Osteoblast (primary cell): ENCODE results near the gene GAD1. TPM values are rescaled to one million over a fixed set of nuclear protein-coding genes. Genes with fewer than 3 reads are reported as not detected.

ENCODE experiments used
- DNase-seq: peaks from one replicate; pipeline ENCODE4 v3.0.0; 2011; ENCODE audit warnings: low spot score, mixed read lengths; ENCODE audit not compliant: insufficient read length; ENCODE audit errors: missing footprints
- H2AFZ ChIP-seq: 2 replicates; pipeline ENCODE4 v1.6.0; 2011; ENCODE audit warnings: mild to moderate bottlenecking, low read length
- H3K27ac ChIP-seq: 2 replicates; pipeline ENCODE4 v1.5.1; 2011; ENCODE audit warnings: mild to moderate bottlenecking, low read depth, low read length, moderate library complexity
- H3K27me3 ChIP-seq: 2 replicates; pipeline ENCODE4 v1.6.0; 2012; ENCODE audit warnings: mild to moderate bottlenecking, control low read depth, inconsistent platforms, low read length, moderate library complexity; ENCODE audit not compliant: insufficient read depth
- H3K36me3 ChIP-seq: 2 replicates; pipeline ENCODE4 v1.5.1; 2011; ENCODE audit warnings: mild to moderate bottlenecking, low read length, control low read depth, moderate library complexity; ENCODE audit not compliant: insufficient read depth
- H3K4me1 ChIP-seq: 2 replicates; pipeline ENCODE4 v1.5.1; 2011; ENCODE audit warnings: mild to moderate bottlenecking, low read length, control low read depth, moderate library complexity; ENCODE audit not compliant: insufficient read depth
- H3K4me2 ChIP-seq: 2 replicates; pipeline ENCODE4 v1.6.0; 2011; ENCODE audit warnings: mild to moderate bottlenecking, low read length; ENCODE audit not compliant: insufficient read depth
- H3K4me3 ChIP-seq: fragments of 200-600 bp; sonication (generic); 3 replicates; pipeline ENCODE4 v1.5.1; 2012; ENCODE audit warnings: mild to moderate bottlenecking, low read length, inconsistent platforms; ENCODE audit not compliant: insufficient read depth
- H3K79me2 ChIP-seq: 2 replicates; pipeline ENCODE4 v1.6.0; 2012; ENCODE audit warnings: mild to moderate bottlenecking, low read length, control low read depth, inconsistent platforms; ENCODE audit not compliant: insufficient read depth
- H3K9me3 ChIP-seq: 2 replicates; pipeline ENCODE4 v1.5.1; 2011; ENCODE audit warnings: low read depth, low read length, control low read depth
- H4K20me1 ChIP-seq: 2 replicates; pipeline ENCODE4 v1.6.0; 2012; ENCODE audit warnings: mild to moderate bottlenecking, low read length, control low read depth; ENCODE audit not compliant: insufficient read depth
- CTCF ChIP-seq: IDR thresholded peaks from 2 replicates; pipeline ENCODE4 v1.5.1; 2011; ENCODE audit warnings: mild to moderate bottlenecking, low read depth, low read length, moderate library complexity; ENCODE audit errors: extremely low read depth
- total RNA-seq: library from RNA; depleted of rRNA; stranded (reverse); fragments of >200 nt; gene quantifications from 2 replicates; pipeline ENCODE4 v1.2.3, GENCODE V29; 2012

The GAD1 gene
- total RNA-seq, 1 donor: 0.36 TPM

GRCh38 chr2:170822290-170823087 lies 5.8 kb downstream of the GAD1 start:
- H4K20me1 ChIP-seq: no peaks in the 10 kb centered on the region
- no peak overlapping the region for H3K27ac ChIP-seq
- no peaks in the 10 kb centered on the region for H3K9me3 ChIP-seq
- peak overlapping the region; percentile 37 for H3K4me3 ChIP-seq
- H2AFZ ChIP-seq: no peak overlapping the region
- no peaks in the 10 kb centered on the region for H3K36me3 ChIP-seq
- peaks cover 92% of the 10 kb centered on the region for H3K27me3 ChIP-seq
- H3K79me2 ChIP-seq: no peaks in the 10 kb centered on the region
- H3K4me2 ChIP-seq: peak overlapping the region; percentile 28
- peak; percentile 78 for DNase-seq
- TF ChIP-seq CTCF: no peak
- no peaks in the 10 kb centered on the region for H3K4me1 ChIP-seq

GRCh38 chr2:170823088-170823897 lies 6.6 kb downstream of the GAD1 start:
- no peaks in the 10 kb centered on the region for H3K36me3 ChIP-seq
- peak overlapping the region; percentile 37 for H3K4me3 ChIP-seq

GRCh38 chr2:170823898-170824215 lies 7.2 kb downstream of the GAD1 start:
- DNase-seq: peak; percentile 85
- H3K36me3 ChIP-seq: no peaks in the 10 kb centered on the region
- no peak overlapping the region for H3K4me3 ChIP-seq
- H3K79me2 ChIP-seq: no peaks in the 10 kb centered on the region
- H3K27me3 ChIP-seq: peaks cover 88% of the 10 kb centered on the region
- H4K20me1 ChIP-seq: no peaks in the 10 kb centered on the region
- TF ChIP-seq CTCF: no peak
- H3K27ac ChIP-seq: no peak overlapping the region
- H3K4me1 ChIP-seq: no peaks in the 10 kb centered on the region
- no peak overlapping the region for H3K4me2 ChIP-seq
- no peaks in the 10 kb centered on the region for H3K9me3 ChIP-seq
- H2AFZ ChIP-seq: no peak overlapping the region

More at GRCh38 chr2:170823088-170823897, 6.6 kb downstream of the GAD1 start:
- no peaks in the 10 kb centered on the region for H3K79me2 ChIP-seq
- peak overlapping the region; percentile 28 for H3K4me2 ChIP-seq
- peak overlapping the region; percentile 47 for H2AFZ ChIP-seq
- no peaks in the 10 kb centered on the region for H3K4me1 ChIP-seq
- no peaks in the 10 kb centered on the region for H3K9me3 ChIP-seq
- H4K20me1 ChIP-seq: no peaks in the 10 kb centered on the region
- TF ChIP-seq CTCF: no peak
- no peak overlapping the region for H3K27ac ChIP-seq
- peak; percentile 85 for DNase-seq
- peaks cover 88% of the 10 kb centered on the region for H3K27me3 ChIP-seq

- no peak overlapping the region for H2AFZ ChIP-seq
- peaks cover 82% of the 10 kb centered on the region for H3K27me3 ChIP-seq
- H3K27ac ChIP-seq: no peak overlapping the region
- TF ChIP-seq CTCF: no peak
- no peaks in the 10 kb centered on the region for H3K9me3 ChIP-seq
- H3K36me3 ChIP-seq: no peaks in the 10 kb centered on the region
- H4K20me1 ChIP-seq: no peaks in the 10 kb centered on the region
- no peaks in the 10 kb centered on the region for H3K79me2 ChIP-seq
- no peak overlapping the region for H3K4me3 ChIP-seq
- peak; percentile 91 for DNase-seq
- H3K4me2 ChIP-seq: no peak overlapping the region
- no peaks in the 10 kb centered on the region for H3K4me1 ChIP-seq
Observed at GRCh38 chr2:170824526-170825015, 7.9 kb downstream of the GAD1 start.
